ENCODE results near the gene ABR.

Gene ABR

DNA sequence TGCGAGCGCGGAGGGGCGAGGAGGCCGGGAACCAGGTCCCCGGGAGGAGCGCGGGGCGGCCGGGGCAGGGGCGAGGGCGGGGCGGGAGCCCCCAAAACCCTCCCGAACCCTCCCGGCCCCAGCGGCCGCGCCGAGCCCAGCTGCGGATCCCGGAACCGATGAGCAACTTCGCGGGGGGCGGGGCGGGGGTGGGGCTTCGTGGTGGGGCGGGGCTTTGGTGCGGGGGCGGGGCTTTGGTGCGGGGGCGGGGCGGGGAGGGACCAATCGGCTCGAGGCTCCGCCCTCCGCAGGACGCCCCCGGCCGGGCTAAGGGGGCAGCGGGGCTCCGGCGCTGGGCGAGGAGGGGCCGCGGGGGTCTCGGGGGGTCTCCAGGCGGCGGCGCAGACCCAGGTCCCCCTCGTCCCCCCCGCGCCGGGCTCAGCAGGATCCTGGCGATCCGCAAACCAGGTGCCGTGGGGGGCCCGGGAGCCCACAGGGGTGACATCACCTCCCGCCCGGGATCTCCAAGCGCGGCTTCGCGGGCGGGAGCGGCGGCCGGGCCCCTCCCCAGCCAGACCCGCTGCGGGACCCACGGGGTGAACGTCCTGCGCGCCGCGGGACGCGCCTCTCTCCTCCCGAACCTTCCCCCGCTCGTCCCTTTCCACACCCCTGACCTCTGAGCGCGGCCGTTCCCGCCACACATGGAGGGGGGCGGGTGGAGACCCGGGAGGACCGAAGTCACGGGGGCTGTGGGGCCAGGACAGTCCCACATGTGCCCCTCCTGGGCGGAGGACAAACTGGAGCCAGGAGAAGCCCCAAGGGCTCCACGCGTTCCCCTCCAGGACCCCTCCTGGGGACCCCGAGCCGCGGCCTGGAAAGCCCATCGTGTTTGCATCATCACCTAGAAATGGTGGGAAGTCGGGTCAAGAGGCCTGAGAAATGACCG, at the start of gene ABR:
ABR (minus strand) TSS at position 164 of the 925 bp plus-strand sequence. CDS start 254 bp downstream, outside the sequence.
- DNase-seq = peak; percentile 70 to 90 (median 77)

- DNase-seq = peak; percentile 96 to 98 (median 96)
Observed at GRCh38 chr17:1229349-1229899, 49.6 kb upstream of the ABR start.

DNA sequence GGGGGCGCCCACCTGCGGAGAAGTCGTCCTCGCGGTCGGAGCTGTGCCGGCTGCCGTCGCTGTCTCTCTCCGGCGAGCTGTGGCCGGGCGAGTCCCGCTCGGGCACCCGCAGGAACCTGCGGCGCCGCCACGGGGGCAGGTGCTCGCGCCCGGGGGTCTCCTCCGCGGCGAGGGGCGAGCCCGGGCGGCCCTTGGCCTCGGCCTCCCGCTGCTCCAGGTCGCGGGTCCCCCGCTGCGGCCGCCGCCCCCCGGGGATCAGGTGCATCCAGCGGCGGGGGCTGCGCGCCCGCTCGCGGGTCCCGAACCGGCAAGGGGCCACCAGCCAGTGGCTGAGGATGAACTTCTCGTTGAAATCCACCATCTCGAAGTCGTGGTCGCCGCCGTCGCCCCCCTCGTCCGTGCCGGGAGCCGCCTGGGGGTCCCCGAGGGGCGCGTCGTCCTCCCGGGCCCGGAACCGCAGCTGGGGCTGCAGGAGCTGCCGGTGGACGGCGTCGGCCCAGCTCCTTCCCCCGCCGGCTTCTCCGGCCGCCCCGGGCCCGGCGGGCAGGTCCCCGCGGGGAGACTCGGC, 49.1 kb upstream of the ABR start:
- peak in 2 of 3 donors; percentile 24 to 33 for DNase-seq

DNA sequence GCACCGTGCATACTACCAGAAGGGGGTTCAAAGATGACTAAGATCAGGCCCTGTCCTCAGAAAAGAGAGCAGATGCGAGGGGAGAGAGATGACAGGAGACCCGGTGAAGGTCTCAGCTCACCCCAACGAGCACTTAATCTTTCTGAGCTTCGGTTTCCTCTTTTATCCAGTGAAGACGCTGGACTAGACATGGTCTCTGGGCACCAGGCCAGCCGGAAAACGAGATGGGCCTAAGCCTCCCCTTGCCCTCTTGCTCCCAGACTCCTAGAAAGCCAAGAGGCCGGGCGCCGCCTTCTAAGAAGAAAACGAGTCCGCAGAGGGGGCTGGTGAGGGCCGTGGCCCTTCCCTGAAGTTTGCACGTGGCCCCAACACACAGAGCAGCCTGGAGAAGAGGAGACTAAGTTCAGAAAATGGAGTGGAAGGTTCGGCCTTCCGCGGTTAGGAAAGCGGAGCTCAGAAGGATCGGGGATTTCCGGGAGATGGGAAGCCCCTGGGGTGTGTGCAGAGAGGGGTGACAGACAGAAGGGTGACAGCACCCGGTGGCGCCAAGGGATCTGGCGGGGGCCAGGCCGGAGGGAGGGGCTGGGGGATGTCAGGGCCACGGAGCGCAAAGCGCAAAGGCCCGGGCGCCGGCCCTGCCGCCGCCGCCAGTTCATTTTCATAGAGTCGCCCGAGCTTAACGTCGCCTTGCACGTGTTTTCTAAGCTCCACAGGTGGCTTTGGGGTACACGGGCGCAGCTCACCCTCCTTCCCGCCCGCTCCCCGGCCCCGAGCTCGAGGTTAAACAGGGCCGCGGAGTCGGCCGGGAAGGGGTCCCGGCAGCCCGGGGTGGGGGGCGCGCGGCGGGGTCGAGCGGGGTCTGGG, 48.4 kb upstream of the ABR start:
- DNase-seq = peak; percentile 91 to 95 (median 94)

GRCh38 chr17:1227365-1227764, 47.6 kb upstream of the ABR start:
- DNase-seq = no peak

- DNase-seq = no peak
Observed at GRCh38 chr17:1226308-1226707, 46.5 kb upstream of the ABR start.

DNA sequence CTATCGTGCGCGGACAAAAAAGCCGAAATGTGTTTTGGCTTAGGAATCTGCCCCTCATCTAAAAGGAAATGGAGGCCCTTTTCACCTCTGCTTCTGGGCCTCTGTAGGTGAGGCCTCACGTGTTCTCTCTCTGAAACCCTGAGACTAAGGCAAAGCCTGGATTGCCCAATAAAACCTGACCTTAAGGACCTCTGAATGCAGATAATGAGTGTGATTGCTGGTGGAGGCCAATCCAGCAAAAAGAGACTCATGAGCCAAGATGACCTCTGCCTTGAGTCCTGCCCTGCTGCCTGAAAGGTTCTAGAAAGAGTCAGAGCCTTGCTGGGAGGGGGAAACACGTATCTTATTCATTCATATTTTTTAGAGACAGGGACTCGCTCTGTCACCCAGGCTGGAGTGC, 44.5 kb upstream of the ABR start:
- no peak for DNase-seq

DNA sequence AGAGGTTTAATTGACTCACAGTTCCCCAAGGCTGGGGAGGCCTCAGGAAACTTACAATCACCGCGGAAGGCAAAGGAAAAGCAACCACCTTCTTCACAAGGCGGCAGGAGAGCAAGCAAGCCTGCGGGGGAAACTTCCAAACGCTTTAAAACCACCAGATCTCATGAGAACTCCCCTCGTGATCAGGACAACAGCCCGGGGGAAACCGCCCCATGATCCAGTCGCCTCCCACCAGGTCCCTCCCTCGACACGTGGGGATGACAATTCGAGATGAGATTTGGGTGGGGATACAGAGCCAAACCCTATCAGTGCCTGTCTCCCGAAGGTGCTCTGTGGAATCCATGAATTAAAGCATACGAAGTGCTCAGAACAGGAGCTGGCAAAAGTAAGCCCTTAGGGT, 43.9 kb upstream of the ABR start:
- no peak for DNase-seq

DNA sequence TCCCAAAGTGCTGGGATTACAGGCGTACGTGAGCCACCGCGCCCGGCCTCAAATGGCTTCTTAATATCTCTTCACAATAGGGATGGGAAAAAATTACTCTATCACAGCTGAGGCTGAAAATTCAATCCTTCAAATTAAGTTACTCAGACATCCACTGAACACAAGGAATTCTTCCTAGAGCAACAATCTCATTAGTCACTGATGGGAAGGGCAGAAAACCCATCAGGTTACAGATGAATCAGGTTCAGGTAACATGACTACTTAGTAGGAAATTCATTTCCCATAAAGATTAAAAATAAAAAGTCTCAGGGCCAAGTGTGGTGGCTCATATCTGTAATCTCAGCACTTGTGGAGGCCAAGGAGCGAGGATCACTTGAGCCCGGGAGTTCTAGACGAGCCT, 42.5 kb upstream of the ABR start:
- no peak for DNase-seq

GRCh38 chr17:1221209-1221608, 41.4 kb upstream of the ABR start:
- DNase-seq = no peak

DNA sequence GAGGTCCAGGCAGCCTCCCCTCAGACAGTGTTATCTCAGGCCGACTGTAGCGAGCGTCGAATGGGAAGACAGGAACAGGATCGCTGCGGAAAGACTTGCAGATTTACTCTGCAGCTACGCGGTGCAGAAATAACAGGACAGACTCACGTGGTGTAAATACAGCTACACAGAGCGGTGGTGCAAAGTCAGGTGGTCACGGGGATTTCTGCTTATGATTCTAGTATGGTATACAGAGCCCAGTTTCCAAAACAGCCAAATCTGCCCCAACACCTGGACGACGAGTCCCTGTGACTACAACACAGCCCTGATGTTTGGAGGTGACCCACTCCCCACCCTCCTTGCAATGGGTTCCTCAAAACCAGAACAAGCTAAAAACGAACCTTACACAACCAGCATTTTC, 40.6 kb upstream of the ABR start:
- DNase-seq = no peak

DNA sequence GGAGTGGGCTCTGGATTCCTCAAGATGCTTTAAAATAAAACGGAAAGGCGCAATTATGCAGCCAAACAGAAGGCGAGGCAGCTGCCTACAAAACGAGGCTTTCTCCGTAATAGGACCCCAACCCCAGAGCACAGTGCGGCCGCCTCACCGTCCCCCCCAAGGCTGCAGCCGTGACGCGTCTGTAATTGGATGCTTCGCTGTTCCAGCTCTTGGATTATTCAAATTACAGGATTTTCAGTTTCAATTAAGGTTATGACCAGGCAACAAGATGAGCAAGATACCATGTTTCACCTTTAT, 37.3 kb upstream of the ABR start:
- no peak for DNase-seq

GRCh38 chr17:1216217-1217088, 36.7 kb upstream of the ABR start:
- no peak for DNase-seq

GRCh38 chr17:1212946-1213345, 33.2 kb upstream of the ABR start:
- peak in 2 of 3 donors; percentile 47 to 53 for DNase-seq

DNA sequence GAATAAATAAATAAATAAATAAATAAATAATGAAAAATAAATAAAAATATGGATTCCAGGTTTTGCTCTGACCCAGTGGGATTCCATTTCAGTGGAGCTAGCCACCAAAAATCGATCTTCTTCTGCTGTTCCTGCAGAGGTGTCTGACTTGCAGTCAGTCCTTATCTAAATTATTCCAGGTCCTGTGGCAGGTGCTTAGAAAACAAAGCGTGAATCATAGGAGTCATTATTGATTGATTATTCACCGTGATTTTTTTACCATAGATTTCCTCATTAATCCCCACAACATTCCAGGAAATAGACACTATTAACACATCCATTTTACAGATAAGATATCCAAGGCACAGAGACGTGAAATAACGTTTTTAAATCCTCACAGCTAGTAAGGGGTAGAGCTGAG, 31.5 kb upstream of the ABR start:
- no peak for DNase-seq

- no peak for DNase-seq
Observed at GRCh38 chr17:1208966-1209365, 29.2 kb upstream of the ABR start.

DNA sequence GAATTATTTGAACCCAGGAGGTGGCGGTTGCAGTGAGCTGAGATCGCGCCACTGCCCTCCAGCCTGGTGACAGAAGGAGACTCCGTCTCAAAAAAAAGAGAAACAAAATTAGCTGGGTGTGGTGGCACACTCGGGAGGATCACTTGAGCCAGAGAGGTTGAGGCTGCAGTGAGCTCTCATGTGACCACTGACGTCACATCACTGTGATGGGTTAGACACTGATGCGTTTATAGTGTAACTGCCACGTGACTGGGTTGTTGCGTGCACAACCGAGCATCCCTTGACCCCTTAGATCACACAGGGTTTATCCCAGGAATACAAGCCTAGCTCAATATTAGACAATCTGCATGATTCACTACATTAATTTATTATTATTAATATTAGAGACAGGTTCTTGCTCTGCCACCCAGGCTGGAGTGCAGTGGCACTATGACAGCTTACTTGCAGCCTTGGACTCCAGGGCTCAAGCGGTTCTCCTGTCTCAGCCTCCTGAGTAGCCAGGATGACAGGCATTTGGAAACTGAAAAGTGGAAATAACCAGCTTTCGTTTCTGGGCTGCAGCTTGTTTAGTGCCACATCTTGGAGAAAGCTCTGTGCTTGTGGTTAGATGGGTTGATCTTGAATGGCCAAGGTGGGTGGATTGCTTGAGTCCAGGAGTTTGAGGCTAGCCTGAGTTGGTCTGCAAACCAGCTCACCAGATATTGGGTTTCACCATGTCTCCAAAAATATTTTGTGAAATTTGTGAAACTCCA, 26.4 kb upstream of the ABR start:
- peak; percentile 89 to 96 (median 94) for DNase-seq

DNA sequence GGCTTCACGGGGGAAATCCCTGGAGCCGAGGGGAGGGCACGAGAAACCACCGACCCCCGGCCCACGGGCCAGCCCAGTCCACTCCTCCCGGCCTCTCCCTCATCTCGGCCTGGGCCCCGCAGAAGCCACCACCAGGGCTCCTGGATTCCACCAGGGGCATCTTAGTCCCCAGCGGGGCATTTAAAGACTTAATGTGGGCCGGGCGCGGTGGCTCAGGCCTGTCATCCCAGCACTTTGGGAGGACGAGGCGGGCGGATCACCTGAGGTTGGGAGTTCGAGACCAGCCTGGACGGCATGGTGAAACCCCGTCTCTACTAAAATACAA, 24.1 kb upstream of the ABR start:
- DNase-seq = no peak

- DNase-seq = peak; percentile 93 to 94 (median 94)
Observed at GRCh38 chr17:1203111-1203966, 23.6 kb upstream of the ABR start.

GRCh38 chr17:1202291-1202690, 22.5 kb upstream of the ABR start:
- DNase-seq = peak; percentile 57 to 74 (median 70)

All from suppressor macrophage treated with lipopolysaccharide for 1 hour (primary cell).